GM12801 (cell line): ENCODE data around the gene MRM2.

ENCODE experiments used
- CTCF ChIP-seq: IDR thresholded peaks from one replicate; pipeline ENCODE4 v1.5.1; 2011; ENCODE audit warnings: control low read depth; ENCODE audit not compliant: insufficient read length; ENCODE audit errors: extremely low read depth

The MRM2 gene

GRCh38 chr7:2225336-2225735 is 16.7 kb downstream of the MRM2 start:
- TF ChIP-seq CTCF: no peak

- TF ChIP-seq CTCF: no peak
Observed at GRCh38 chr7:2224934-2225333, 17.1 kb downstream of the MRM2 start.

- no peak for TF ChIP-seq CTCF
Observed at GRCh38 chr7:2224491-2224928, 17.5 kb downstream of the MRM2 start.

- TF ChIP-seq CTCF: no peak
Observed at GRCh38 chr7:2223321-2223720, 18.7 kb downstream of the MRM2 start.

GRCh38 chr7:2222516-2222915 is 19.5 kb downstream of the MRM2 start:
- no peak for TF ChIP-seq CTCF

- no peak for TF ChIP-seq CTCF
Observed at GRCh38 chr7:2220954-2221353, 21.1 kb downstream of the MRM2 start.

- no peak for TF ChIP-seq CTCF
Observed at GRCh38 chr7:2220506-2220905, 21.5 kb downstream of the MRM2 start.

GRCh38 chr7:2220030-2220429 is 22.0 kb downstream of the MRM2 start:
- TF ChIP-seq CTCF: no peak
